NOMO-1 (cell line): ENCODE measurements around the gene ZNF394.

Source experiments
- DNase-seq, 2 experiments: peaks; one replicate each; lab custom pipeline; 2025; ENCODE audit not compliant: unreplicated experiment in 2 of 2; lab: John Stamatoyannopoulos, UW

ZNF394 gene

GRCh38 chr7:99497766-99498545, 2.1 kb downstream of the ZNF394 start:
- peak in 1 of 2 experiments; percentile 30 for DNase-seq

GRCh38 chr7:99493823-99494222, 6.3 kb downstream of the ZNF394 start:
- no peak for DNase-seq

- DNase-seq = no peak
Measured at GRCh38 chr7:99490878-99491277, 9.2 kb downstream of the ZNF394 start.

GRCh38 chr7:99489235-99489634, 10.8 kb downstream of the ZNF394 start:
- no peak for DNase-seq

- no peak for DNase-seq
Measured at GRCh38 chr7:99485094-99485493, 15.0 kb downstream of the ZNF394 start.

- no peak for DNase-seq
Measured at GRCh38 chr7:99478464-99479440, 21.3 kb downstream of the ZNF394 start.

- DNase-seq = no peak
Measured at GRCh38 chr7:99476107-99476506, 24.0 kb downstream of the ZNF394 start.

- peak; percentile 76 to 93 for DNase-seq
Measured at GRCh38 chr7:99473315-99473596, 26.8 kb downstream of the ZNF394 start.

GRCh38 chr7:99472561-99473314, 27.3 kb downstream of the ZNF394 start, which contains the start of gene ZNF789:
TSS of gene ZNF789 (plus strand) at chr7:99472890. CDS start at chr7:99476457, 3,567 bp downstream.
- DNase-seq = peak; percentile 99

GRCh38 chr7:99469381-99470065, 30.6 kb downstream of the ZNF394 start:
- no peak for DNase-seq

- no peak for DNase-seq
Measured at GRCh38 chr7:99468336-99468918, 31.7 kb downstream of the ZNF394 start.

- no peak for DNase-seq
Measured at GRCh38 chr7:99465421-99465768, 34.7 kb downstream of the ZNF394 start.

- DNase-seq = peak in 1 of 2 experiments; percentile 16
Measured at GRCh38 chr7:99461221-99461620, 38.9 kb downstream of the ZNF394 start.

- no peak for DNase-seq
Measured at GRCh38 chr7:99460651-99461050, 39.4 kb downstream of the ZNF394 start.

GRCh38 chr7:99459087-99459486, 41.0 kb downstream of the ZNF394 start:
- no peak for DNase-seq

GRCh38 chr7:99457650-99458493, 42.2 kb downstream of the ZNF394 start:
- DNase-seq = no peak

GRCh38 chr7:99457050-99457649, 42.9 kb downstream of the ZNF394 start:
- no peak for DNase-seq

- no peak for DNase-seq
Measured at GRCh38 chr7:99456288-99456687, 43.8 kb downstream of the ZNF394 start.

- DNase-seq = no peak
Measured at GRCh38 chr7:99455874-99456273, 44.2 kb downstream of the ZNF394 start.
